HL-60 (cell line): ENCODE measurements around the gene PTPRR.

Experiments
- GABPA ChIP-seq: IDR thresholded peaks from 2 replicates; pipeline ENCODE4 v1.6.1; 2012; ENCODE audit warnings: low read depth
- POLR2AphosphoS5 ChIP-seq: IDR thresholded peaks from 2 replicates; pipeline ENCODE4 v1.6.1; 2012; ENCODE audit warnings: low read depth
- SPI1 ChIP-seq: IDR thresholded peaks from 2 replicates; pipeline ENCODE4 v1.6.1; 2012; ENCODE audit warnings: low read depth, mild to moderate bottlenecking, borderline replicate concordance
- TF ChIP-seq, protein P1 (sequence below): IDR thresholded peaks from one replicate; pipeline ENCODE4 v1.5.1; 2011; ENCODE audit warnings: low read length, control low read depth, inconsistent platforms; ENCODE audit not compliant: insufficient read depth
- TF ChIP-seq, protein P2 (sequence below): IDR thresholded peaks from 2 replicates; pipeline ENCODE4 v1.6.1; 2012; ENCODE audit warnings: low read depth; ENCODE audit not compliant: insufficient replicate concordance

DNA sequence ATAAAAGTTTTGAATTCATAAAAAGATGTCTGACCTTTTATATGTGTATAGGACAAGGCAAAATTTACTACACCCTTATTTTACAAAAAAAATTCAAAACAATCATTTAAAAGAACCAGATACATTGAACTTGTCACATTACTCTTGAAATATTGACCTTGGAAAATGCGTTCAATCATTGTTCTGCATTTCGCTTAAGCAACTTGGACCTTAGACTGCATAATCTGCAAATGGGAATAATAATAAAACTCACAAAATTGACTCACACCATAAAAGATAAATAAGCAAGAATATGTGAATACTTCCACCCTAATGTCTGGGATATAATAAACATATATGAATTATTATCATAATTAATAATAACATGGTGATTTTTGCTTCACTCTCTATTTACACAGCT, 213.9 kb downstream of the PTPRR start:
- TF ChIP-seq POLR2AphosphoS5 (no peak), GABPA (no peak), SPI1 (no peak)
- TF ChIP-seq, protein P1, sequence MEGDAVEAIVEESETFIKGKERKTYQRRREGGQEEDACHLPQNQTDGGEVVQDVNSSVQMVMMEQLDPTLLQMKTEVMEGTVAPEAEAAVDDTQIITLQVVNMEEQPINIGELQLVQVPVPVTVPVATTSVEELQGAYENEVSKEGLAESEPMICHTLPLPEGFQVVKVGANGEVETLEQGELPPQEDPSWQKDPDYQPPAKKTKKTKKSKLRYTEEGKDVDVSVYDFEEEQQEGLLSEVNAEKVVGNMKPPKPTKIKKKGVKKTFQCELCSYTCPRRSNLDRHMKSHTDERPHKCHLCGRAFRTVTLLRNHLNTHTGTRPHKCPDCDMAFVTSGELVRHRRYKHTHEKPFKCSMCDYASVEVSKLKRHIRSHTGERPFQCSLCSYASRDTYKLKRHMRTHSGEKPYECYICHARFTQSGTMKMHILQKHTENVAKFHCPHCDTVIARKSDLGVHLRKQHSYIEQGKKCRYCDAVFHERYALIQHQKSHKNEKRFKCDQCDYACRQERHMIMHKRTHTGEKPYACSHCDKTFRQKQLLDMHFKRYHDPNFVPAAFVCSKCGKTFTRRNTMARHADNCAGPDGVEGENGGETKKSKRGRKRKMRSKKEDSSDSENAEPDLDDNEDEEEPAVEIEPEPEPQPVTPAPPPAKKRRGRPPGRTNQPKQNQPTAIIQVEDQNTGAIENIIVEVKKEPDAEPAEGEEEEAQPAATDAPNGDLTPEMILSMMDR, result no peak
- TF ChIP-seq, protein P2, sequence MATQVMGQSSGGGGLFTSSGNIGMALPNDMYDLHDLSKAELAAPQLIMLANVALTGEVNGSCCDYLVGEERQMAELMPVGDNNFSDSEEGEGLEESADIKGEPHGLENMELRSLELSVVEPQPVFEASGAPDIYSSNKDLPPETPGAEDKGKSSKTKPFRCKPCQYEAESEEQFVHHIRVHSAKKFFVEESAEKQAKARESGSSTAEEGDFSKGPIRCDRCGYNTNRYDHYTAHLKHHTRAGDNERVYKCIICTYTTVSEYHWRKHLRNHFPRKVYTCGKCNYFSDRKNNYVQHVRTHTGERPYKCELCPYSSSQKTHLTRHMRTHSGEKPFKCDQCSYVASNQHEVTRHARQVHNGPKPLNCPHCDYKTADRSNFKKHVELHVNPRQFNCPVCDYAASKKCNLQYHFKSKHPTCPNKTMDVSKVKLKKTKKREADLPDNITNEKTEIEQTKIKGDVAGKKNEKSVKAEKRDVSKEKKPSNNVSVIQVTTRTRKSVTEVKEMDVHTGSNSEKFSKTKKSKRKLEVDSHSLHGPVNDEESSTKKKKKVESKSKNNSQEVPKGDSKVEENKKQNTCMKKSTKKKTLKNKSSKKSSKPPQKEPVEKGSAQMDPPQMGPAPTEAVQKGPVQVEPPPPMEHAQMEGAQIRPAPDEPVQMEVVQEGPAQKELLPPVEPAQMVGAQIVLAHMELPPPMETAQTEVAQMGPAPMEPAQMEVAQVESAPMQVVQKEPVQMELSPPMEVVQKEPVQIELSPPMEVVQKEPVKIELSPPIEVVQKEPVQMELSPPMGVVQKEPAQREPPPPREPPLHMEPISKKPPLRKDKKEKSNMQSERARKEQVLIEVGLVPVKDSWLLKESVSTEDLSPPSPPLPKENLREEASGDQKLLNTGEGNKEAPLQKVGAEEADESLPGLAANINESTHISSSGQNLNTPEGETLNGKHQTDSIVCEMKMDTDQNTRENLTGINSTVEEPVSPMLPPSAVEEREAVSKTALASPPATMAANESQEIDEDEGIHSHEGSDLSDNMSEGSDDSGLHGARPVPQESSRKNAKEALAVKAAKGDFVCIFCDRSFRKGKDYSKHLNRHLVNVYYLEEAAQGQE, result no peak
